GM12801 (cell line): Measurements from ENCODE around the gene ARHGAP44.

ENCODE experiments used
- TF ChIP-seq, protein P1 (sequence below): IDR thresholded peaks from one replicate; pipeline ENCODE4 v1.5.1; 2011; ENCODE audit warnings: control low read depth; ENCODE audit not compliant: insufficient read length; ENCODE audit errors: extremely low read depth

The ARHGAP44 gene

DNA sequence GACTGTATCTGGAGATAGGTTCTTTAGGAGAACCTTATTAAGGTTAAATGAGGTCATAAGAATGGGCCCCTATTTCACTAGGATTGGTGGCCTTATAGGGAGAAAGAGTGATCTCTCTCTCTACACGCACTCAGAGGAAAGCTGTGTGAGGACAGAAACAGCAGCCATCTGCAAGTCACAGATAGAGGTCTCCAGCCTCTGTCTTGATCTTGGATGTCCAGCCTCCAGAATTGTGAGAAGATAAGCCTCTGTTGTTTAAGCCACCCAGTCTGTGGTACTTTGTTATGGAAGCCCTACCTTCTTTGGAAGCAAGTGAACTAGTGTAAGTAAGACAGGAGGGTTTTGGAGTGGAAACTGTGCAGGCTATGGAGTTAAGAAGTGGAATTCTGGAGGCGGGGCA lies 135.3 kb downstream of the ARHGAP44 start:
- TF ChIP-seq, protein P1, sequence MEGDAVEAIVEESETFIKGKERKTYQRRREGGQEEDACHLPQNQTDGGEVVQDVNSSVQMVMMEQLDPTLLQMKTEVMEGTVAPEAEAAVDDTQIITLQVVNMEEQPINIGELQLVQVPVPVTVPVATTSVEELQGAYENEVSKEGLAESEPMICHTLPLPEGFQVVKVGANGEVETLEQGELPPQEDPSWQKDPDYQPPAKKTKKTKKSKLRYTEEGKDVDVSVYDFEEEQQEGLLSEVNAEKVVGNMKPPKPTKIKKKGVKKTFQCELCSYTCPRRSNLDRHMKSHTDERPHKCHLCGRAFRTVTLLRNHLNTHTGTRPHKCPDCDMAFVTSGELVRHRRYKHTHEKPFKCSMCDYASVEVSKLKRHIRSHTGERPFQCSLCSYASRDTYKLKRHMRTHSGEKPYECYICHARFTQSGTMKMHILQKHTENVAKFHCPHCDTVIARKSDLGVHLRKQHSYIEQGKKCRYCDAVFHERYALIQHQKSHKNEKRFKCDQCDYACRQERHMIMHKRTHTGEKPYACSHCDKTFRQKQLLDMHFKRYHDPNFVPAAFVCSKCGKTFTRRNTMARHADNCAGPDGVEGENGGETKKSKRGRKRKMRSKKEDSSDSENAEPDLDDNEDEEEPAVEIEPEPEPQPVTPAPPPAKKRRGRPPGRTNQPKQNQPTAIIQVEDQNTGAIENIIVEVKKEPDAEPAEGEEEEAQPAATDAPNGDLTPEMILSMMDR = no peak

DNA sequence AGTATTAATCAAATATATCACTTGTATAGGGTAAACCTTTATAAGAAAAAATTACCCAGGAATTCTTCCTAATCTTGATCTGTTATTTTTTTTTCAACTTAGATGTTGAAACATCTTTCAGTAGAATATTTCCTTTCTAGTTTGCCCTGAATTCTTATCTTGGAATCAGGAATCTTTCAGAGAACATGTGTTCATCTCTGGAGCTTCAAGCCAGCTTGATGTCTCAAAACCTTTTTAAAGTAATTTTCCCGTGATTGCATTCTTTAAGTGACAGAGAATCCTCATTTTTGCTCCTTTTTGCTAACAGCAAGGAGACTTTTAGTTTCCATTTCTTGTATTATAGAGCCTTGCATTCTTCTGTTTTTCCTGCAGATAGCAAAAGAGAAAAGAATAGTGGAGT lies 137.7 kb downstream of the ARHGAP44 start:
- TF ChIP-seq, protein P1 = no peak

DNA sequence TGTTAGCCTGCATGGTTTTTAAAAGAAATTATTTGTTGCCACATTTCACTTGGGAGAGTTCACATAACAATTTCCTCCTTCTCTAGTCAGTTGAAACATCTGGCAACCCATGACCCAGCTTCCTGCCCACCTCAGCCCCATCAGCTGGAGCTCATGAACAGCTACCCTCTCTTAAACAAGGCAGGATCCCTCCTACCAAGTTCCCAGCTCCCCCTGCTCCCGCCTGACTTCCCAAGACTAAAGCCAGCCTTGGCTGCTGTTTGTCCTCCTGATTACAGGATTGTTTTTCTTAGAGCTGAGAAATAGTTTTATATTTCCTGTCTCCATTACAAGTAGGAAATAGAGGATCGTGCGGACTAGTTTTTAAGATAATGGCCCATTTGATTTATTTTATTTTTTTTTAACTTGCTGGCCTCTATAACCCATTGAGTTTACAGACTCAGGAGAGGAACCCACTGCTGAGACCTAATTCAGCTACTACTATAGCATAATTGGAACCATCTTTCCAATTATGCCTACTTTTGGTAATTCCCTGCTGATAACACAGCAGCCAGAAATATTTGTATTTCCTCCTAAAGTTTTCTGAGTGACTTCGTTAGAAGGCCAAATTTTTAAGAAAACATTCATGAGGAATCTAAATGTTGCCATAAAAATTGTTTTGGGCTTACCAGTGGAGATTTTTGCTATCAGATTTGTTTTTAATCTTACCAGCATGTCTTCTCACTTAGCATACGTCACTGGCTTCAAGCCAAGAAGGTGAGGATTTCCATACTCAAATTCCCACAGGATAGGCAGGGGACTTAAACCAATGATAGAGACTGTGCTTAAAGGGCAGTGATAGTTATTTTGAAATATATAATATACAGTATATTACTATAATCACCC lies 138.5 kb downstream of the ARHGAP44 start:
- TF ChIP-seq, protein P1 = no peak

DNA sequence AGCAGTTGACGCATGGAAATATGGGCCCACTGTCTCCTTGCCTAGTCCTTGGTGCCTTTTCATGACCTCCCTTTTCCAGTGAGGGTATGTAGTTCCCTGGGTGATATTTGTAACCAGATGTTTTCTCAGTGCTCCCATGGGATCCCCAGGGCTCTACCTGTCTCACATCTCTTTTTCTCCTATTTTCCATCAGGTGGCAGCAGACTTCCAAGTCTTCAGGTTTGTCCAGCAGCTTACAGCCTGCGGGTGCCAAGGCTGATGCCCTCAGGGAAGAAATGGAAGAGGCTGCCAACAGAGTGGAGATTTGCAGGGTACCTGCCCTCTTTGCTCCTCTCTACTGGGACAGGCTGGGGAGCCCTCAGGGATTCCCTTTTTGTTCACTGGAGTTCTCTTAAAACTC lies 139.4 kb downstream of the ARHGAP44 start:
- TF ChIP-seq, protein P1 = no peak

DNA sequence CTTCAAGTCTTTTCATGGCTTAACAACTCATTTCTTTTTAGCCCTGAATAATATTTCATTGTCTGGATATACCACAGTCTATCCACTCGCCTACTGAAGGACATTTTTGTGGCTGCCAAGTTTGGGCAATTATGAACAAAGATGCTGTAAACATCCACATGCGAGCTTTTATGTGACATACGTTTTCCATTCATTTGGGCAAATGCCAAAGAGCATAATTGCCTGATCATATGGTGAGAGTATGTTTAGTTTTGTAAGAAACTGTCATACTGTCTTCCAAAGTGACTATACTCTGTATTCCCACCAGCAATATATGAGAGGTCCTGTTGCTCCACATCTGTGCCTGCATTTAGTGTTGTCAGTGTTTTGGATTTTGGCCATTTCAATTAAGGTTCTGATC lies 147.2 kb downstream of the ARHGAP44 start:
- TF ChIP-seq, protein P1 = no peak

DNA sequence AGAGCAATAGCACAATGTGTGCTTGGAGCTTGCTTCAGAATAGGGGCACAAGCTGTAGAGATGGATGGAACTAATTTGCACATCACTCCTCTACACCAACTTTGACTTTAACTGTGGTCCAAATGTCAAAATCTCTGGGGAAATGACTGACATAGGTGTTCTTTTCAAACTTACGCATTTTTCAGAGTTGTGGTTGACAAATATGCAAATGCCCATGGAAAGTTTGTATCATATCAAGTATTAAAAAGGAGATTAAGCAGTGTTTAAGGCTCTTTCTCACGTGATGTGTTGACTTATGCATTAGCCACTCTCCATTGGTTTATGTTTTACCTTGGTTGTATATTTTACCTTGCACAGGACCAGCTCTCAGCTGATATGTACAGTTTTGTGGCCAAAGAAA lies 151.4 kb downstream of the ARHGAP44 start:
- TF ChIP-seq, protein P1 = no peak

DNA sequence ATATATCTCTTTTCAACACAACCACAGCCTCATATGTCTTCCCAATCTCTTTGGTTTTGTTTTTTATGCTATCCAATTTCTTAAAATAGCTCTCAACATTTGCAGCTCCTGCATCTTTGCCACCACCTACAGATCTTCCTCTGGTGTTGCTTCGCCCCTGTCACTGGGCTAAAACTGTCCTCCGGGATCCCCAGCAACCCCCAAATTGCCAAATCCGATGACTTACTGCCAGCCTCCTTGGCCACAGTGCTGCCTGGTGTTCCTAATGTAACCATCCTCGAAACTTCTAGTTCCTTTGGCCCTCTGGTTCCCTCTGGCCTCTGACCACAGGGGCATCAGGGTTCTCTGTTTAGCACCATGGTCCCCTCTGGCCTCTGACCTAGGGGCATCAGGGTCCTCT lies 157.7 kb downstream of the ARHGAP44 start:
- TF ChIP-seq, protein P1 = no peak
